SU-DHL-6 (cell line): ENCODE data around the gene GALNT10.

ENCODE experiments used
- CTCF ChIP-seq: fragments of 200-600 bp; sonication (generic); IDR thresholded peaks from one replicate; pipeline ENCODE4 v1.5.1; 2017; ENCODE audit warnings: antibody characterized with exemption, mild to moderate bottlenecking, low read length, moderate library complexity; ENCODE audit not compliant: insufficient read depth, poor library complexity, severe bottlenecking
- EZH2phosphoT487 ChIP-seq: fragments of 200-600 bp; sonication (generic), shearing (Covaris generic); conservative IDR thresholded peaks from 2 replicates; pipeline ENCODE4 v1.6.1; 2018; ENCODE audit warnings: mild to moderate bottlenecking, antibody characterized with exemption, low read length, moderate library complexity, mixed read lengths

GRCh38 chr5:154377754-154378533 lies 187.4 kb downstream of the GALNT10 start:
- TF ChIP-seq CTCF = no peak
- no peak for TF ChIP-seq EZH2phosphoT487
